Gastrocnemius medialis (tissue), 4 donors: ENCODE measurements around the gene ANKS1B.

ENCODE experiments used
- CTCF ChIP-seq, 5 experiments: fragments of 450-650 bp in 3 of 5; fragments of 200-600 bp in 2 of 5; sonication (generic) in 2 of 5; IDR thresholded peaks in 4 of 5; conservative IDR thresholded peaks in 1 of 5; 1 replicate in 4 of 5; 2 replicates in 1 of 5; pipeline ENCODE4 v1.5.1; 2016 to 2019; ENCODE audit warnings: antibody characterized with exemption in 5 of 5, mild to moderate bottlenecking in 3 of 5, moderate library complexity in 3 of 5
- POLR2A ChIP-seq, 2 donors: fragments of 450-650 bp; IDR thresholded peaks; one replicate each; pipeline ENCODE4 v1.6.1; 2017; ENCODE audit warnings: antibody characterized with exemption in 2 of 2, mild to moderate bottlenecking in 2 of 2, moderate library complexity in 2 of 2

- no peak for TF ChIP-seq CTCF (IDR thresholded peaks at IDR 0.05 in 4 of 5, conservative IDR thresholded peaks at IDR 0.05 in 1 of 5)
- no peak for TF ChIP-seq POLR2A (IDR thresholded peaks at IDR 0.05)
Measured at GRCh38 chr12:99119943-99120342, 864.8 kb downstream of the ANKS1B start.
